NCI-H748 (cell line): ENCODE measurements around the gene ARHGAP24.

Experiments
- DNase-seq: peaks from one replicate; lab custom pipeline; 2025; ENCODE audit not compliant: unreplicated experiment; lab: John Stamatoyannopoulos, UW

The ARHGAP24 gene

DNA sequence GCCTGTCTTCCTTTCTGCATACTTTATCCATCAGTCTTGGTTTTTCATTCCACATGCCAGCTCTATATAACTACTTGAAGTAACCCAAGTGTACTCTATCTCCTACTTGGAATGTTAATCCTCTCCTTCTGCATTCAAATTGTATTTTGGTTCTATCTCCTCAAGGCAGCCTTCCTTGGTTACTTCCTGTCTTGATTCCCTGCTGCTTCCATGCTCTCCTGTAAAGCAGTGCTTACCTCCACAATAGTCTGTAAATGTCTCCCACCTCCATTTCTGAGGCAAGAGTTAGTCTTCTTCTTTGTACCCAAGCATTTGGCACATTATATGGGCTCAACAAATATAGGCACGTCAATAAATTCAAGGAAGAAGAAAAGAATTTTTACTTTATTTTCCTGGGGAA is 298.4 kb downstream of the ARHGAP24 start:
- DNase-seq: no peak

DNA sequence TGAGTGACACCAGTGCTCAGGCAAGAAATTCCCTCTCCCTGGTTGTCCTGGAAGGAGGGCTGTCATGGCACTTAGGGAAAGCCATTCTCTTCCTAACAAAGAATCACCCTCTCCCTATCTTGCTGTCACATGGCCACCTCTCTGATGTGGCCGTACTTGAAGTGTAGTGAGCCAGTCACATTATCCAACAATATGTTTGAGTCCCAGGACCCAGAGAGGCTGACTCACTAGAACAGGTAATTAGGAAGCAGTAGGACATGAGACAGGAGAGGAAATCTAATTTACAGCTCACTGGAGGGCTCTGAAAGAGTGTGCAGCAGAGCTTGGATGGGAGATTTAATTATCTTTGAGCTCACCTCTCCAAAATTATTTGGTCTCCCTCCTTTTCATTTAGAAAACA is 299.1 kb downstream of the ARHGAP24 start:
- DNase-seq: no peak

DNA sequence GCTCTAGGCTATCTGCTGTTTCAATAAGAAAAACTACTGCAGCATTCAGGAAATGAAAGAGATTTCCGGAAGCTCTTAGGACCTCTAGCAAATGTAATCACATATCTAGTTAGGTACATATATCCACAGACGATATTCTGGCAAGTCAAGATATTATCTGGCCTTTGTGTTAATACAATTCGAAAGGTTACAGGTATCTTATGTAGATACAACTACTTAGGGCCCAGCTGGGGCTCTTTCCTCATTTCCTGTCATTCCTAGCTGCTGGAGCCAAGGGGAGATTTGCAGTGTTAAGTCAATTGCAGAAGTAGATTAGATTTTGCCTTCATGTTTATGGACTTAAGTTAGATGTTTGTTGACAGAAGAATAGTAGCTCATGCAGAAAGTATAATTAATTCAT is 299.5 kb downstream of the ARHGAP24 start:
- no peak for DNase-seq

- DNase-seq: no peak
Observed at GRCh38 chr4:85776096-85776495, 301.1 kb downstream of the ARHGAP24 start.

DNA sequence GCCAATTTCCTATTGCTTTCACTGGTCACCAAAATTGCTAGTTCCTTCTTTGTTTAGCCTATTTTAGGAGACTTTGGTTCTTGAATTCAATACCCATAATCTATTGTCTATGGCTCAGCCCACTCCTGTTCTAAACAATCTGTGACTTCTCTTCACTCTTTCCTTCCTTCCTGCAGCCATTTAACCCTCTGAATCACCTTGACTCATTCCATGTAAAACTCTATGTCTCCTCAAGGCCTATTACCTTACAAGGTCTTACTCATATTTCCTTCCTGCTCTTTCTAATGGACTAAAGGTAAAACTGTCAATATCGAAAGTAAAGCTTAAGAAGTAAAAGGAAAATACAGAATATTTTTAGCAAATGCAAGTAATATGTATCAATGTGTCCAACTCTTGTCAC is 301.6 kb downstream of the ARHGAP24 start:
- no peak for DNase-seq

- DNase-seq: no peak
Observed at GRCh38 chr4:85777908-85778631, 303.1 kb downstream of the ARHGAP24 start.

GRCh38 chr4:85778632-85779131 is 303.7 kb downstream of the ARHGAP24 start:
- no peak for DNase-seq

GRCh38 chr4:85779165-85779564 is 304.2 kb downstream of the ARHGAP24 start:
- DNase-seq: no peak

- no peak for DNase-seq
Observed at GRCh38 chr4:85780664-85781063, 305.7 kb downstream of the ARHGAP24 start.

DNA sequence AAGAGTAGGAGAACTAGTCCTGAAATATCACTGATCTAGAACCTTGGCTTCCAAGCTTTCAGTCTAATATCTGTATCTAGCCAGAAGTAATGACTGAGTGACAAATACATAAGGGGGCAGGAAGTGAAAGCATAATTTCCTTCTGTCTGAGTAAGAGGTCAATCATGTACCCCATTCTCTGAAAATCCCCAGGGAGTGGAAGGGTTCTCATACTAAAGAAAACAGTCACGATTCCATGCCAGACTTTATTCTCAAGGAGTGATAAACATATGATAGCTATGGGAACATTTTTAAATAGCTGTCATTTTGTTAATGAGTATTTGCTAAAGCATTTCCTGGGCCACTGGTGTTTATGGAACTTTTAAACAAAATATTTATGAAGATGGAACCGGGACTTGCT is 308.5 kb downstream of the ARHGAP24 start:
- DNase-seq: no peak

DNA sequence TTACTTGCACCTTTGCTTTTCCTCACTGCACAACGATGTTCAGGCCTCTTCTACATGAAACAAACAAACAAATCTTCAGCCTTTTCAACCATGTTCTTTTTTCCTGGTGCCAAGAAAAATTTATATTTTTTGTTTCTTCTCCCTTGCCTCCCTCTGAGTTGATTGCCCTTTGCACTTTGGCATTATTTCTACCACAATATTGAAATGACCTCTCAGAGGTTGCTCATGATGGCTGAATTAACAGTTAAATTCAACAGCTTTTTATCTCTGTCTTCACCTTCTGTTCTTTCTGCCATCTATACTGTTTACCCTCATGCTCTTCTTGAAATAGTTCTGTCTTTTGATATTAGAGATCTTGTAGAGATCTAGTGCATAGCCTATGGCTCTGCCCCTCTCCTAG is 308.9 kb downstream of the ARHGAP24 start:
- no peak for DNase-seq

- no peak for DNase-seq
Observed at GRCh38 chr4:85784348-85784747, 309.4 kb downstream of the ARHGAP24 start.

- no peak for DNase-seq
Observed at GRCh38 chr4:85784947-85785346, 310.0 kb downstream of the ARHGAP24 start.

DNA sequence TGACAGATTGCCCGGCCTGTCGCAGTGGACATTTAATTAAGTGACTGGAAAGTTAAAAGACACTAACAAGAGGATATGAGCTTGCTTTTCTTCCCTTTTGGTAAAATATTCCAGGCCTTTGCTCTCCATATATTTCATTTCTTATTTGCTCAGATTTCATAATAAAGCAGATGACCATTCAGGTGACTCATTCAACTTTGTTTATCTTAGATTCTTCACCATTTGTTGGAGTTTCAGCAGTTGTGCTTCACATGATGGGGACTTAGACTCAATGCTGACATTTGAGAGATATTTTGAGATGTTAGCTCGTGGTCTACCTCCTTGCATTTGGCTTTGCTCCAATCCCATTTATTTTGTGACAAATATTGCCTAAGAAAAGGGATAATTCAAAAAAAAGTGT is 312.2 kb downstream of the ARHGAP24 start:
- no peak for DNase-seq

DNA sequence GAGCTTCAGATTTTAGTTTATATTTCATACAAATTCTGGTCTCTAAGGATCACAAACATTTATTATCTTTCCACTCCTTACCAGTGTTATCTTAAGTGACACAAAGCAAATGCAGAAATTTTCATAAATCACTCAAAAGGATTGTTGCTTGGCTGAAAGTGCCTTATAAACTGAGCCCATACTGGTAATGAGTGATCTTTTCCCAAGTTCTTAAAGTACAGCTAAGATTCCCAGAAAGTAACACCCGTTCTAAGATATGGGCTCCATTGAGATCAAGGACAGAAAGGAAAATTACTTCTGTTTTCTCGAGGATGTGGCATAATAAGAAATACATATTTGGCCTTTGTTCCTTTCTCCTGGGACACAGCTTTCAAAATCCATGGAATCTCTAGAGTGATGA is 313.7 kb downstream of the ARHGAP24 start:
- no peak for DNase-seq

- no peak for DNase-seq
Observed at GRCh38 chr4:85789241-85789640, 314.3 kb downstream of the ARHGAP24 start.

- DNase-seq: no peak
Observed at GRCh38 chr4:85790582-85790981, 315.6 kb downstream of the ARHGAP24 start.

DNA sequence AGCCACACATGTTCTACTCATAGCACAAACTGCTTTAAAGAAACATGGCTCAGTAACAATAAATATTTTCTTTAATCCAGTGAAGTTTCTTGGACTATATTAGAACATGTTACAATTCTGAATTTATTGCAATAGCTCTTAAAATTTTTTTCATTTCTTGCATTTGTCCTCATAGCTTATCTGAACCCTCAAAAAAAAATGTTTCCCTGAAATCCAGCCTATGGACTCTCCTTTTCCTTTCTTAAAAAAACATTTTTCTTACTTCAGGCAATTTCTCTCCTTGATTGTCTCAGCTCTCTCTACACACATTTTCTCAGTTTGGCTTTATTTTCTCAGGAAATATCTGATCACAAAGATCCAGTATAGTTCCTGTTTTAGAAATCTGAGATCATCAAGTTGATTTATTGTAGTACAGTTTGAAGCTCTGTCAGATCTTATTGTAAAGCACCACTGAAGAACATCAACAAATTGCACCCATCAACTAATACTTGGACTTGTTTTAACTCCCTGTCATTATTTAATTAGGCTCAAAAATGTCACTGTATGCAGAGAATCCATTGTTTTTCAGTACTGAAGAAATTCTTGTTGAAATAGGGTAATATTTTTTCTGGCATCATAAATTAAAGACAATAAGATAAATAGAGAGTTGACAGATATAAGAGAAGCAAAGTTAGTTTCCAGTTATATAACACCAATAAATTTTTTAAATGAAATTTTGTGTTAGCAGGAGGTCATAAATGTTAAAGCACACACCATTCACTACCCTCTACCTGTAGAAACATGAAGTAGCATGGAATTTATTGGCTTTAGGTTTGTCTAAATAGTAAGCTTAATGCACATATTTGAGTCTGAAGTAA is 317.7 kb downstream of the ARHGAP24 start:
- no peak for DNase-seq

DNA sequence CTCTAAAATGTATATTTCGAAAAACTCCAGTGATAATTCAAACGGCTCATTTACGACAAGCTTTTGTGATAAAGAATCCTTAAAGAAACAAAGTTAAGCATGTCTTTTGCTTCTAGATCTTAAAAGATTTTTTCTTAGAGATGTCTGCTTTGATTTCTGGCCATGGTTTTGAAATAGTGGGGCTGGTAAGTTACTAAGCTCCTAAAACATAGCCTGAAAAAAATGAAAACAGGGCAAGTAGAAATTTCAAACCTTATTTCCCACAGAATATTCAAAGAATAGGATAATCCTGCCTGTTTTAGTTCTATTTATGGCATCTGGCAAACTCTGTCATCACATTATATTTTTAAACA is 318.3 kb downstream of the ARHGAP24 start:
- no peak for DNase-seq

DNA sequence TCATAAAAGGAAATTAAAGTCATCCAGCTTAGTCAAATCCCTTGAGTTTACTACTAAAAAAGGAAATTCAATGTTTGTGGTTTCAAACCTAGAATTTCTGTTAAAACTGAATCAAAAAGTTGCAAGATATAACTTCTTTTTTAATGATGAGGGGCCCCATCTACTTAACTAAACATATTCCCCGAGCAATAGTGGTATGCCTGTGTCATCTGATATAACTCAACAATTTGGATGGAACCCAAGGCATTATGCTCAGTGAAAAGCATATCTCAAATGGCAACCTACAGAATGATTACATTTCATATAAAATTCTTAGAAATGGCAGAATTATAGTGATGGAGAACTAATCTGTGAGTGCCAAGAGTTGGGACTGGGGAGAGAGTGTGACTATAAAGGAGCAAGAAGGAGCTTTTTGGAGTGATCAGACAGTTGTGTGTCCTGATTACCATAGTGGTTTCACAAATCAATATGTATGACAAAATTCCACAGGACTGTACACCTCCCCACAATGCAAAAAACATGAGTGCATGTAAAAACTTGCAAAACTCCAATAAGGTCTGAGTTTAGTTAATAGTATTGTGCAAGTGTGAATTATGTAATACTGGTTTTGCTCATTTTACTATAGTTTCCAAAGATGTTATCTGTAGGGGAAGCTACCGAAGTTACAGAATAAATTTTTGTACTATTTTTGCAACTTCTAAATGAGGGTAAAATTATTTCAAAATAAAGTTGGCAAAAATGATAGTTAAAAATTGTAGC is 323.2 kb downstream of the ARHGAP24 start:
- no peak for DNase-seq

DNA sequence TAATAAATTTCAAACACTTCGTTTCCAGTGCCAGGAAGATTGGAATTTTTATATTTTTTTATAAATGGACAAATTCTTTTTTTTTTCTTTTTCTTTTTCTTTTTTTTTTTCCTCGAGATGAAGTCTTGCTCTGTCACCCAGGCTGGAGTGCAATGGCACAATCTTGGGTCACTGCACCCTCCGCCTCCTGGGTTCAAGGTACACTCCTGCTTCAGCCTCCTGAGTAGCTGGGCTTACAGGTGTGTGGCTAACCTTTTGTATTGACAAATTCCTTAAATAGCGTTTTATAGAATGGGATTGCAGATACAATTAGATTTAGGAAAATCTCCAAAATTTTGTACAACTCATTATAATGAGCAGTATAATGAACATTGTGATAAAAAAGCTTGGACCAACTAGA is 328.9 kb downstream of the ARHGAP24 start:
- no peak for DNase-seq

- DNase-seq: no peak
Observed at GRCh38 chr4:85805891-85806290, 330.9 kb downstream of the ARHGAP24 start.
